CD4-positive, CD25-positive, alpha-beta regulatory T cell (primary cell): ENCODE data around the gene ZNF121. TPM values are rescaled to one million over a fixed set of nuclear protein-coding genes. Genes with fewer than 3 reads are reported as not detected.
A peak's percentile ranks its signal among the peaks of the same experiment; 100 is the strongest.
"Not testable (repeated sequence)": the region's sequence is repeated elsewhere in the genome, so short reads cannot be mapped to it uniquely, and the experiment has no call there.

Experiments
- ATAC-seq, 2 donors: fragments of 150-1000 bp; cut with Tn5 transposase; one replicate each; pipeline ENCODE4 v1.10.0; 2021; ENCODE audit warnings: low read depth in 2 of 2, moderate number of reproducible peaks in 2 of 2, moderate library complexity in 1 of 2
- DNase-seq, 3 donors: peaks; one replicate each; pipeline versions ENCODE4 v3.0.0 to v3.0.0-alpha.2; 2012 to 2022; ENCODE audit warnings: mixed read lengths in 1 of 3
- H3K27ac ChIP-seq: one replicate; pipeline ENCODE4 v1.7.0; 2013; ENCODE audit warnings: mild to moderate bottlenecking, low read length; ENCODE audit not compliant: insufficient read depth, poor library complexity, severe bottlenecking
- H3K27me3 ChIP-seq: one replicate; pipeline ENCODE4 v1.7.0; 2013; ENCODE audit warnings: low read length; ENCODE audit not compliant: control insufficient read depth, insufficient read depth
- H3K36me3 ChIP-seq: one replicate; pipeline ENCODE4 v1.7.0; 2013; ENCODE audit warnings: mild to moderate bottlenecking, low read length, moderate library complexity; ENCODE audit not compliant: control insufficient read depth, insufficient read depth
- H3K4me1 ChIP-seq: 2 replicates; pipeline ENCODE4 v1.7.0; 2013; ENCODE audit warnings: mild to moderate bottlenecking, low read length; ENCODE audit not compliant: insufficient read depth, control insufficient read depth, poor library complexity, severe bottlenecking
- H3K4me3 ChIP-seq: one replicate; pipeline ENCODE4 v1.7.0; 2013; ENCODE audit warnings: low read depth, mild to moderate bottlenecking, low read length, moderate library complexity
- H3K9me3 ChIP-seq, 2 experiments: 1 replicate in 1 of 2; 2 replicates in 1 of 2; pipeline ENCODE4 v1.7.0; 2013; ENCODE audit warnings: low read length in 2 of 2, mild to moderate bottlenecking in 1 of 2, moderate library complexity in 1 of 2; ENCODE audit not compliant: control insufficient read depth in 2 of 2
- H3K27ac Mint-ChIP-seq, 3 donors: one replicate each; pipeline ENCODE4 v1.8.0; 2020 to 2022; ENCODE audit warnings: mild to moderate bottlenecking in 3 of 3, mixed read lengths in 3 of 3, moderate library complexity in 2 of 3
- H3K27me3 Mint-ChIP-seq: one replicate; pipeline ENCODE4 v1.8.0; 2022; ENCODE audit warnings: mild to moderate bottlenecking, mixed read lengths
- H3K36me3 Mint-ChIP-seq: one replicate; pipeline ENCODE4 v1.8.0; 2020; ENCODE audit warnings: mixed read lengths
- H3K4me1 Mint-ChIP-seq, 4 donors: one replicate each; pipeline ENCODE4 v1.8.0; 2020 to 2022; ENCODE audit warnings: mixed read lengths in 4 of 4, mild to moderate bottlenecking in 1 of 4
- H3K4me3 Mint-ChIP-seq, 4 donors: one replicate each; pipeline ENCODE4 v1.8.0; 2020 to 2022; ENCODE audit warnings: mild to moderate bottlenecking in 4 of 4, mixed read lengths in 4 of 4, moderate library complexity in 3 of 4
- H3K9me3 Mint-ChIP-seq, 7 donors: one replicate each; pipeline ENCODE4 v1.8.0; 2020 to 2022; ENCODE audit warnings: mixed read lengths in 7 of 7, mild to moderate bottlenecking in 3 of 7, moderate library complexity in 2 of 7
- polyA plus RNA-seq, 4 donors: library from polyadenylated mRNA; unstranded; fragments of 300-500 nt; fragmentation: Illumina TruSeq; gene quantifications; one replicate each; pipeline ENCODE4 v1.2.3, GENCODE V29; 2021
- total RNA-seq: library from RNA; stranded (reverse); gene quantifications from one replicate; pipeline ENCODE4 v1.2.3, GENCODE V29; 2022

ZNF121 gene
- total and polyA plus RNA-seq, 5 donors from 2014 or later: 1.6 to 23.8 (median 5.3) TPM

GRCh38 chr19:9565900-9566705 lies 18.2 kb downstream of the ZNF121 start:
- Histone ChIP-seq H3K27ac (no peak overlapping the region), H3K4me3 (peak overlapping the region; percentile 22), H3K27me3 (no peaks in the 10 kb centered on the region), H3K9me3 (peaks cover 80 to 99% of the 10 kb centered on the region in 2 experiments), H3K36me3 (peaks cover 76% of the 10 kb centered on the region), H3K4me1 (no peaks in the 10 kb centered on the region)
- H3K27me3 Mint-ChIP-seq: no peaks in the 10 kb centered on the region
- ATAC-seq (no peak), DNase-seq (no peak)
- peaks cover 2 to 86% (median 34%) of the 10 kb centered on the region in 7 donors for H3K9me3 Mint-ChIP-seq
- peak overlapping the region in 1 of 3 donors; percentile 71 for H3K27ac Mint-ChIP-seq
- peaks cover 56% of the 10 kb centered on the region for H3K36me3 Mint-ChIP-seq
- H3K4me3 Mint-ChIP-seq: no peak overlapping the region
- H3K4me1 Mint-ChIP-seq: peaks cover 0 to 5% (median under 1%) of the 10 kb centered on the region in 4 donors

GRCh38 chr19:9552536-9553274 lies 31.6 kb downstream of the ZNF121 start:
- Histone ChIP-seq H3K4me1 (no peaks in the 10 kb centered on the region), H3K27me3 (no peaks in the 10 kb centered on the region), H3K9me3 (peaks cover 10 to 61% of the 10 kb centered on the region in 2 experiments), H3K27ac (no peak overlapping the region), H3K36me3 (no peaks in the 10 kb centered on the region), H3K4me3 (no peak overlapping the region)
- H3K27ac Mint-ChIP-seq: no peak overlapping the region
- ATAC-seq (no peak), DNase-seq (no peak)
- peaks cover 8% of the 10 kb centered on the region for H3K36me3 Mint-ChIP-seq
- no peak overlapping the region for H3K4me3 Mint-ChIP-seq
- no peaks in the 10 kb centered on the region for H3K4me1 Mint-ChIP-seq
- H3K27me3 Mint-ChIP-seq: no peaks in the 10 kb centered on the region
- H3K9me3 Mint-ChIP-seq: peaks cover 0 to 47% (median 15%) of the 10 kb centered on the region in 7 donors

- H3K27me3 Mint-ChIP-seq: no peaks in the 10 kb centered on the region
- no peak for DNase-seq
- H3K9me3 Mint-ChIP-seq: peaks cover 5 to 26% (median 14%) of the 10 kb centered on the region in 7 donors
- Histone ChIP-seq H3K27ac (no peak overlapping the region), H3K27me3 (no peaks in the 10 kb centered on the region), H3K4me3 (no peak overlapping the region), H3K4me1 (no peaks in the 10 kb centered on the region), H3K9me3 (peaks cover under 1 to 32% of the 10 kb centered on the region in 2 experiments), H3K36me3 (no peaks in the 10 kb centered on the region)
- no peak overlapping the region for H3K27ac Mint-ChIP-seq
- peaks cover 4% of the 10 kb centered on the region for H3K36me3 Mint-ChIP-seq
- no peak for ATAC-seq
- no peak overlapping the region for H3K4me3 Mint-ChIP-seq
- no peaks in the 10 kb centered on the region for H3K4me1 Mint-ChIP-seq
Observed at GRCh38 chr19:9547870-9548269, 36.4 kb downstream of the ZNF121 start.

- not testable (repeated sequence) for H3K36me3 ChIP-seq, H3K27me3 ChIP-seq, ATAC-seq, H3K27ac Mint-ChIP-seq, H3K9me3 ChIP-seq, H3K27ac ChIP-seq, H3K27me3 Mint-ChIP-seq, DNase-seq, H3K4me3 ChIP-seq, H3K4me3 Mint-ChIP-seq, H3K36me3 Mint-ChIP-seq
- H3K4me1 Mint-ChIP-seq: peaks cover 0 to 37% (median 15%) of the 10 kb centered on the region in 4 donors
- peaks cover 10% of the 10 kb centered on the region for H3K4me1 ChIP-seq
- peaks cover 0 to 20% (median 12%) of the 10 kb centered on the region in 7 donors for H3K9me3 Mint-ChIP-seq
Observed at GRCh38 chr19:9541281-9541680, 43.0 kb downstream of the ZNF121 start.

- peaks cover 3 to 15% of the 10 kb centered on the region in 2 experiments for H3K9me3 ChIP-seq
- Mint-ChIP-seq H3K27ac (peak overlapping the region; percentile 32 to 99 (median 96)), H3K36me3 (peaks cover 21% of the 10 kb centered on the region), H3K4me3 (peak overlapping the region; percentile 78 to 98 (median 84)), H3K4me1 (peaks cover 0 to 44% (median 15%) of the 10 kb centered on the region in 4 donors), H3K9me3 (peaks cover 0 to 28% (median 12%) of the 10 kb centered on the region in 7 donors)
- ATAC-seq, H3K27me3 ChIP-seq, DNase-seq, H3K27ac ChIP-seq, H3K27me3 Mint-ChIP-seq, H3K4me3 ChIP-seq: not testable (repeated sequence)
- peaks cover 14% of the 10 kb centered on the region for H3K36me3 ChIP-seq
- H3K4me1 ChIP-seq: peaks cover 10% of the 10 kb centered on the region
Observed at GRCh38 chr19:9539921-9540320, 44.4 kb downstream of the ZNF121 start.

GRCh38 chr19:9539201-9539600 lies 45.1 kb downstream of the ZNF121 start:
- Mint-ChIP-seq H3K9me3 (peaks cover 0 to 31% (median 12%) of the 10 kb centered on the region in 7 donors), H3K27ac (peak overlapping the region; percentile 32 to 99 (median 96)), H3K4me3 (peak overlapping the region; percentile 93 to 98 (median 96)), H3K36me3 (peaks cover 26% of the 10 kb centered on the region), H3K4me1 (peaks cover 0 to 44% (median 15%) of the 10 kb centered on the region in 4 donors)
- Histone ChIP-seq H3K4me3 (peak overlapping the region; percentile 97), H3K9me3 (peaks cover 3 to 20% of the 10 kb centered on the region in 2 experiments), H3K36me3 (peaks cover 21% of the 10 kb centered on the region), H3K4me1 (peaks cover 10% of the 10 kb centered on the region), H3K27ac (peak overlapping the region; percentile 77)
- not testable (repeated sequence) for H3K27me3 Mint-ChIP-seq, DNase-seq, ATAC-seq, H3K27me3 ChIP-seq

GRCh38 chr19:9538183-9539058 lies 45.9 kb downstream of the ZNF121 start, which contains the start of gene ZNF426:
Gene ZNF426 (minus strand): TSS chr19:9538645. CDS start chr19:9536232, 2,413 bp downstream.
- Histone ChIP-seq H3K9me3 (peaks cover 7 to 27% of the 10 kb centered on the region in 2 experiments), H3K36me3 (peaks cover 29% of the 10 kb centered on the region), H3K27me3 (no peaks in the 10 kb centered on the region), H3K27ac (peak within 1 kb of the TSS; percentile 77), H3K4me3 (peak within 1 kb of the TSS; percentile 97), H3K4me1 (peaks cover 10% of the 10 kb centered on the region)
- H3K4me1 Mint-ChIP-seq: peaks cover 0 to 44% (median 15%) of the 10 kb centered on the region in 4 donors
- peak; percentile 59 to 90 (median 86) for DNase-seq
- H3K4me3 Mint-ChIP-seq: peak within 1 kb of the TSS; percentile 93 to 98 (median 96)
- H3K9me3 Mint-ChIP-seq: peaks cover 0 to 39% (median 16%) of the 10 kb centered on the region in 7 donors
- peak; percentile 90 to 91 for ATAC-seq
- no peaks in the 10 kb centered on the region for H3K27me3 Mint-ChIP-seq
- H3K27ac Mint-ChIP-seq: peak within 1 kb of the TSS; percentile 95 to 99 (median 96)
- peaks cover 34% of the 10 kb centered on the region for H3K36me3 Mint-ChIP-seq
